Amniotic epithelial cell (primary cell): ENCODE results near the gene CACUL1.
"Not testable (repeated sequence)": the region's sequence is repeated elsewhere in the genome, so short reads cannot be mapped to it uniquely, and the experiment has no call there.

Experiments
- DNase-seq: peaks from one replicate; pipeline ENCODE4 v3.0.0-alpha.2; 2010; ENCODE audit warnings: low read depth

The CACUL1 gene

DNA sequence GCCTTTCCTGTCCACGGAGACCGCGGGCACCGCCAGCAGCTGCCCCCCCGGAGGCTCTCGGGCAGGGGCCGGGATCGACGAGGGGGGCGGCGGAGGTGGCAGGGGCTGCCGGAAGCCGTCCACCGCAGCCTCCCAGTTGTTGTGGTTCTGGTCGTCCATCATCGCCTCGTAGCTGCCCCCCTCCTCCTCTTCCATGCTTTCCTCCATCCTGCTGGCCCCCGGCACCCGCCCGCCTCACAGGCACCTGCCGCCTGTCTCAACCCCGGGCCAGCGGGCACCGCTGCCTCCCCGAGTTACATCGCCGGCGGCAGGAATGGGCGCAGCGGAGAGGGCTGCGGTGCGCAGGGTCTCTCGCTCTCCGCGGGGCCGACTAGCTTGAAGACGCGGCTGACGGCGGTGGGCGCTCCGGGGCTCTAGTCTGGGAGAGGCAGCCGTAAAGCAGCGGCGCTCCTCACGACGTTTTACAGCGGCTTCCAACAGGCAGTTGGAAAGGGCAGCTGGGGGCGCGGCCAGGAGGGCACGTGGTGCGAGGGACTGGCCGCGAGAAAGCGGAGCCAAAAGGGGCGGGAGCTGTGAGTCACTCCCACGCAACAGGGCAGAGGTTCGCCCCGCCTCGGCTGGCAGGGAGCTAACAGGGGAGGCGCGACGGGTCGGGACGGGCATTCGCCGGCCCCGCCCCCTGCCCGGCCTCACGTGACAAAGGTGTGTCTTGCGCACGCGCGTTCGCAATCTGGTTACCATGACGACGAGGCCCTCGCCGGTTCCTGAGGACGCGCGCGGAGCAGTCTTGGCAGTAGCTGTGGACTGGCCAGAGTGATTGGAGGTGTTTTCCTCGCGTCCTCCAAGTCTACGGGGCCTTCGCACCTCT is at the start of gene CACUL1:
TSS of gene CACUL1 (minus strand) at position 415 of the 868 bp plus-strand sequence. CDS start at position 207, 208 bp downstream.
- peak; percentile 99 for DNase-seq

DNA sequence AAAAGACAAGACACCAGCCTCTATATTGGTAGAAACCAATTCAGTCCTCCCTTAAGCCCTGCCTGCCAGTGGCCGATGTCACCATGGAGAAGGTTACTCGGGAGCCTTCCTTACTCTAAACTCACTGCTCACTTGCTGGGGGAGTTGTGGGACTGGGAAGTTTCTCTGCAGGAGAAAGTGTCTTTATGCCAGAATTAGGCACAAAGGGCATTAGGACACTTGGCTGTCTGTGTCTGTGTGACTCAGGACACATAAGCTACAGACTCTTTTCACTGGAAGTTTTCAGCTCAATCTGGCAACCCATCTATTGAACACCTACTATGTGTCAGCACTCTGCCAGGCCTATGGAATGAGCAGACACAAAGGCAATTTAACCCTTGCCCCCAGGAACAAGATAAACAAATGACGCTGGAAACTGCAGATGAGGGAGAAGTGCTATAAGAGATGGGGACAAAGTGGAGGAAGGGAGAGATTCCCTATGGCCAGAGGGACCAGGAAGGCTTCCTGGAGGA is 49.5 kb upstream of the CACUL1 start:
- DNase-seq: no peak

DNA sequence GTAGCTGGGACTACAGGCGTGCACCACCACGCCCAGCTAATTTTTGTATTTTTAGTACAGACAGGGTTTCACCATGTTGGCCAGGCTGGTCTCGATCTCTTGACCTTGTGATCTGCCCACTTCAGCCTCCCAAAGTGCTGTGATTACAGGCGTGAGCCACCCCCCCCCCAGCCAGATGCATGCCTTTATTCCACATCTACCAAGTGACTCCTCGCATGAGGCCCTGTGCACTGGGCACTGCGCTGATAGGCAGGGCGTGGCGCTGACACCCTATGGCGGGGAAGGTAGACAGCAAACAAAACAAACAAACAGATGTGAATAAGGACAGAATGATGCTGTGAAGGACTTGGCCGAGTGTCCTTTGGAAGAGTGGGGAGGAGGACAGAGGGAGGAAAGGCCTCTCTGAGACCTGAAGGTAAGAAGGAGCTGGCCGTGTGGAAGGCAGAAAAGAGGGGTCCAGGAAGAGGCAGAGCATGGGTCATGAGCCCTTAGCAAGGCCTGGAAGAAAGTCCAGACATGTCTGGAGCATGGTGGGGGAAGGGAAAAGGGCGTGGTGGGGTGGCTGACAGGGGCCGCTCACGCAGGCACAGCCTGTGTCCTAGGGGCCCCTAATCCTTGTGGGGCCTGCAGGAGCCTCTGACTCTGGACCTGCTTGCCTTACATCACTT is 47.5 kb upstream of the CACUL1 start:
- no peak for DNase-seq

DNA sequence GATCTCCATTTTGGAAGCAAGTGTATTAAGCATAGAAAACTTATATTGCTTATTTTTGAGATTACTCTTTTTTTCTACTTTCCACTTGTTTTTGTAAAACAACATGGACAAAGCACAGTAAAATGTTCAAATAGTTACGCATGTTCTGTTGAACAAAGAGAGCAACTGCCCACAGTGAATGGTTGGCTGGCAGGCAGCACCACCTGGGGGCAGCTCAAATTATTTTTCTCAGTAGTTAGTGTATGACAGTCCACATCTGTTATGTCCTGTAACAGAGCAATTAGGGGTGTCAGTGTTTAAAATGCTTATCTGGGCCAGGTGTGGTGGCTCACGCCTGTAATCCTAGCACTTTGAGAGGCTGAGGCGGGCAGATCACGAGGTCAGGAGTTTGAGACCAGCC is 46.1 kb upstream of the CACUL1 start:
- peak; percentile 15 for DNase-seq

DNA sequence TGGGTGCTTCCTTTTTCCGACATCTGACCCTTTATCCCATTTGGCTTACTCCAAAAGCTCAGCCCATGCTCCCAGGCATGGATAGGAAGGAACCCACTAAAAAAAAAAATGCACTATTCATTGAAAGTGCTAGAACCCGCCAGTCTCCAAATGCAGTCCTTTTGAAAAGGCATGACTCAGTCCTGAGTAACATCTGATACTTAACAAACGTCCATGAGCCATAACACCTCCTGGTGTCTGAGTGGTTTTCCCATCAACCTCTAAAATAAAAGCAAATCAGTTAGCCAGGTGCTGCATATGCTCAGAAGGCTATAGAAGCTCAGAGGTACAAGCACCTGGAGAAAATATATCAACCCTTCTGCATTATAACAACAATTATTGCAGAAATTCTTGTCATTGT is 45.0 kb upstream of the CACUL1 start:
- DNase-seq: peak; percentile 42

DNA sequence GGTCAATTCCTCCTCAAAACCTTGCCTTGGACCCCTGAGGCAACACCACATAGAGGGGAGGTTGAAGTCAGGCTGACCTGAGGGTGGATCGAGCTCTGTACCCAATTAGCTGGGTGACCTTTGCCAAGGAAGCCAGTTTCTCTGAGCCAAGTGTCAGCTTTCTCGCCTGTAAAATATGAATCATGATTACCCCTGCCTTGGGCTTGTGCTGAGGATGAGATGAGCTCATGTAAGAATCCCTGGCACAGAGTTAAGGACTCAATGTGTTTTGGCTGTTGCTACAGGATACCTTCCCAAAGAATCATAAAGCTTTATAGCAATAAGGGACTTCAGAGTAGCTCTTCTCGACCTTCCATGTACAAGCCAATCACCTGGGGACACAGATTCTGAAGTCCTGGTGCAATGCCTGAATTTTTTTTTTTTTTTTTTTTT is 43.5 kb upstream of the CACUL1 start:
- peak; percentile 22 for DNase-seq

DNA sequence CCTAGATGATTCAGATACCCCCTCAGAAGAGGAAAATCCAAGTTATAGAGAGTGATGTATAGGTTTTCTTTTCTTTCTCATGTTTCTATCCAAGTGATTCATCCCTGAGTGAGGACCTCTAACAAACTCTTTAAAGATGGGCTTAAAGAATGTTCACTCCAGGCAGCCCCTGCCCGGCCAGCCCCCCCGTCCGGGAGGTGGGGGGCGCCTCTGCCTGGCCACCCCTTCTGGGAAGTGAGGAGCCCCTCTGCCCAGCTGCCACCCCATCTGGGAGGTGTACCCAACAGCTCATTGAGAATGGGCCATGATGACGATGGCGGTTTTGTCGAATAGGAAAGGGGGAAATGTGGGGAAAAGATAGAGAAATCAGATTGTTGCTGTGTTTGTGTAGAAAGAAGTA is 40.2 kb upstream of the CACUL1 start:
- DNase-seq: not testable (repeated sequence)

DNA sequence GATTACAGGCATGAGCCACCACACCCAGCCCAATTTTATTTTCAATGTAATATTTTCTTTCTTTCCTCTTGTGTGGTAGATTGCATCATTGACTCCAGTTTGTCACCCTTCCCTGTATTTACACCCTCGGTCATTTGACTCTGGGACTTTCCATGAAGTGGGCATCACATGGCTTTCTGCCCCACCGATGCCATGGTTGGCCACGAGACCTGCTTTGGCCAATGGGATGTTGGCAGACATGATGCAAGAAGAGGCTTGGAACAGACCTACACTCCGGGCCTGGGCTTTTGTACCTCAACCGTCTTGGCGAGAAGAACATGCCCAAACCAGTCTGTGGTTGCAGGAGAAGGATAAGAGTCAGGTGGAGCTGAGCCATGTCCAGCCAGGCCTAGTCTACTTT is 38.8 kb upstream of the CACUL1 start:
- no peak for DNase-seq

DNA sequence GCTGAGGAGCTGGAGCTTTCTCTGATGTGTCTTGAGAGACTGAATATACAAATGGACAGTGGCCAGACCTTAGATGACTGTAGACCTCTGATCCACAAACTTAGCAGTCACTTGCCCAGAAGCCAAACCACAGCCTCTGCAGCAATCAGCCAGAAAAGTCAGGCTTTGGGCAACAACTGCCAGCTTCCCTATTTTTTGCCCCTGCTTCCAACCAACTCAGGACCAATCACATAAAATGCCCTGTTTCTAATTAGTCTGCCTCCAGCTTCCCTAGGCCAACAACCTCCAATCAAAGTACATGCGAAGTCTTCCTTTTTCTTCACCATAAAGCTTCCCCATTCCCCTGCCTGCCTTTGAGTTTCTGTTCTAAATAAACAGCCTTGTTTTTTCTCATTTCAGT is 37.8 kb upstream of the CACUL1 start:
- DNase-seq: peak; percentile 27

DNA sequence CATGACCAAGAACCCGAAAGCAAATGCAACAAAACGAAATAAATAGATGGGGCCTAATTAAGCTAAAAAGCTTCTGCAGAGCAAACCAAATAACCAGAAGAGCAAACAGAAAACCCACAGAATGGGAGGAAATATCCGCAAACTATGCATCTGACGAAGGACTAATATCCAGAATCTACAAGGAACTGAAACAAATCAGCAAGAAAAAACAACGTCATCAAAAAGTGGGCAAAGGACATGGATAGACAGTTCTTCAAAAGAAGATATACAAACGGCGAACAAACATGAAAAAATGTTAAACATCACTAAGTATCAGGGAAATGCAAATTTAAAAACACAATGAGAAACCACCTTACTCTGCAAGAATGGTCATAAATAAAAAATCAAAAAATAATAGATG is 35.3 kb upstream of the CACUL1 start:
- no peak for DNase-seq

DNA sequence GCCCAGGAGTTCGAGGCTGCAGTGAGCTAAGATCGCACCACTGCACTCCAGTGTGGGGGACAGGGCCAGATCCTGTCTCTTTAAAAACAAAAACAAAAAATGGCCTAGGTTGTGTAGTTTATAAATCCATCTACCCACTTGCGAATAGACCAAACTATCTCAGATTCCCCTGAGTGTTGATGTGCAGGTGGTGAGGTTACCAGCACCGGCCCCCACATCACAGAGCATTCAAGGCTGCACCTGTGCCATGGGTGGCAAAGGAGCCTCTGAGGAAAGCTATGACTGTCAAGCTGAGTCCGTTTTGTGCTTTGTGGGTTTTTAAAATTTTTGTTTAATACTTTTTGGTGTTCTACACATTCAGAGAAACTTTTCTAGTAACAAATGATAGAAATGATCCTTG is 30.8 kb upstream of the CACUL1 start:
- DNase-seq: no peak

DNA sequence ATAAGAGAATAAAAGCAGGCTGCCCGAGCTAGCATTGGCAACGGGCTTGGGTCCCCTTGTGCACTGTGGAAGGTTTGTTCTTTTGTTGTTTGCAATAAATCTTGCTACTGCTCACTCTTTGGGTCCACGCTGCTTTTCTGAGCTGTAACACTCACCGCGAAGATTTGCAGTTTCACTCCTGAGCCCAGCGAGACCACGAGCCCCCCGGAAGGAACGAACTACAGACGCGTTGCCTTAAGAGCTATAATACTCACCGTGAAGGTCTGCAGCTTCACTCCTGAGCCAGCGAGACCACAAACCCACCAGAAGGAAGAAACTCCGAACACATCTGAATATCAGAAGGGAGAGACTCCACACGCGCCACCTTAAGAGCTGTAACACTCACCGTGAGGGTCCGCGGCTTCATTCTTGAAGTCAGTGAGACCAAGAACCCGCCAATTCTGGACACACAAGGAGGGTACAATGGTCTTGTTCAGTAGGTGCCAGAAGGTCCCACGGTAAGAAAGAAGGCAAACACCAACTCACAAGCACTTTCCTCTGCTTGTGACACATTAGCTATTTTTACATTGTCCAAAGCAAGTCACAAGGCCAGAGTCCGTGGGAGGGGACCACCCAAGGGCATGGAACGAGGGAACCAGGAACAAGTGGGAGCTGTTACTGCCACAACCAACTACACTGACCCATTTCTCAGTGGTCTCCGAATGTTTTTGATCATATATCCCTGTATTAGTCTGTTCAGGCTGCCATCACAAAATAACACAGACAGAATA is 29.2 kb upstream of the CACUL1 start:
- DNase-seq: no peak

DNA sequence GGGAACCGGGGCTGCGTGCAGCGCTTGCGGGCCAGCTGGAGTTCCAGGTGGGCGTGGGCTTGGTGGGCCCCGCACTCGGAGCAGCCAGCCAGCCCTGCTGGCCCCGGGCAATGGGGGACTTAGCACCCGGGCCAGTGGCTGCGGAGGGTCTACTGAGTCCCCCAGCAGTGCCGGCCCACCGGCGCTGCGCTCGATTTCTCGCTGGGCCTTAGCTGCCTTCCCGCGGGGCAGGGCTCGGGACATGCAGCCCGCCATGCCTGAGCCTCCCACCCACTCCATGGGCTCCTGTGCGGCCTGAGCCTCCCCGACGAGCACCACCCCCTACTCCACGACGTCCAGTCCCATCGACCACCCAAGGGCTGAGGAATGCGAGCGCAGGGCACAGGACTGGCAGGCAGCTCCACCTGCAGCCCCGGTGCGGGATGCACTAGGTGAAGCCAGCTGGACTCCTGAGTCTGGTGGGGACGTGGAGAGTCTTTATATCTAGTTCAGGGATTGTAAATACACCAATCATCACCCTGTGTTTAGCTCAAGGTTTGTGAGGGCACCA is 28.2 kb upstream of the CACUL1 start:
- not testable (repeated sequence) for DNase-seq

DNA sequence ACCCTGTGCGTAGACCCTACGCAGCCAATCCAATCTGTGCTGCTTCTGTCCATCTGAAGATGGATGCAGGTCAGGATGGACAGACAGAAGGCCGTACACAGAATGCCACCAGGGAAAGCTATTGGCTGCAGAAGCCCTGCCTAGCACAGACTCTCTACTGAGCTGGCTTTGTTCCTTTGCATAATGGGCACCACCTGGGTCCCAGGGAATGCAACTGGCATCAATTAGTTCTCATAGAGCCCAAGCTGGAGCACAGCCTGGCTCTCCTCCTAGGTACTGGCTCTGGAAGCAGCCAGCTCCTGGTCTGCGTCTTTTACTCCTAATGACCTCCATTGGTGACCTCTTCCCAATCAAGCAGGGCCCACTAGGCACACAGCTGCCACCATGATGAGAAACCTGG is 26.8 kb upstream of the CACUL1 start:
- DNase-seq: no peak

DNA sequence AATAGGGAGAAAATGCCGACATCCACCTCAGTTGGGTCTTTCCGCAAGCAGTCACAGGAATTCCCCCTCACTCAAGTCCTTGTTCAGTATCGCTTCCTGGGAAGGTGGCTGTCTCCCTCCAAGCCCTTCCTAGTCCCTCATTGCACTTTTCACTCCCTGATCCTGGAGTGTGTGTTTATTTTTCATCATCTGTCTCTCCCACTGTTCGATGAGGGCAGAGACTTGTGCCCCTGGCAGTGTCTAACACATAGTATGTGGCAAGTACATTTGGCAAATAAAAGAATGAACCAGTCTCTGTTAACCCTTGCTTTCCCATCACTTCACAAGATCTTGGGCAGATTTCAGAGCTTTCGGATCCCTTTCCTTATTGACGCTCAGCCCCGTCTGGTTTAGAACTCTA is 24.0 kb upstream of the CACUL1 start:
- no peak for DNase-seq

DNA sequence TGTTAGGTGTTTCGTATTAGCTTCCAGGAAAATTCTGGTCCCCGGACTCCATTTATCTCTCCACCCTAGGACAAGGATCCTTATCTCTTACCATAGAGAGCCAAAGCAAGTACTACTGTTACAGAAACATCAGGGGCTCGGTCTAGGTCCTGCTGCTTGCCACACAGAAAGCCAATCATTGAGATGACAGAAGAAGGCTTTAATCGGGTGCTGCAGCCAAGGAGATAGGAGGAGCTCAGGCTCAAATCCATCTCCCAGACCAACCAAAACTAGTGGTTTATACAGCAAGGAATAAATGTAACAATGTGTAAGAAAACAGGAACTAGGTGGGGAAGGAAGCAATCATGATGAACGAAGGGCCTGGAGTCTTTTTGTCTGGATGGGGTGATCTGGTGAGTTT is 22.2 kb upstream of the CACUL1 start:
- no peak for DNase-seq

DNA sequence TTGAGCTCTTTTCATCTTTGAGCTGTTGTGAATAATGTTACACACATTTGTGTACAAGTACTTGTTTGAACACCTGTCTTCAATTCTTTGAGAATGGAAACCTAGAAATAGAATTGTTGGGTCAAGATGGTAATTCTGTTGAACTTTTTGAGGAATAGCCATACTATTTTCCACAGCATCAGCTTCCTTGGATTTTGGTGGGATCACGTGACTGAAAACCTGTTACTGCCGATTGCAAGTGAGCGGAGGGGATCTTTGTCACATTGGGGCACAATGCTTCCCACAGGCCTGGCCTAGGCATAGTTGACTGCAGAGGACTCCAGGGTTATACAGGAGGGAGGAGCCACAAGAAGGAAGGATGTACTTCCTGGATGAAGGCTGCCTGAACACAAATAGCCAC is 21.3 kb upstream of the CACUL1 start:
- DNase-seq: no peak

DNA sequence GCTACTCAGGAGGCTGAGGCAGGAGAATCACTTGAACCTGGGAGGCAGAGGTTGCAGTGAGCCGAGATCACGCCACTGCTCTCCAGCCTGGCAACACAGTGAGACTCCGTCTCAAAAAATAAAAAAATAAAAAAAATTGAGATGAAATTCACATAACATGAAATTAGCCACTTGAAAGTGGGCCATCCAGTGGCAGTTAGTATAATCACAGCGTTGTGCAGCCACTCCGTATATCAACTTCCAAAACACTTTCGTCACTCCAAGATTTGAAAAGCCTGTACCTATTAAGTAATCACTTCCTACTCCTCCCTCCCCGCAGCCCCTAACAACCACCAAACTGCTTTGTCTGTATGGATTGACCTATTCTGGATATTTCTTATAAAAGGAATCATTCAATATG is 20.7 kb upstream of the CACUL1 start:
- no peak for DNase-seq

DNA sequence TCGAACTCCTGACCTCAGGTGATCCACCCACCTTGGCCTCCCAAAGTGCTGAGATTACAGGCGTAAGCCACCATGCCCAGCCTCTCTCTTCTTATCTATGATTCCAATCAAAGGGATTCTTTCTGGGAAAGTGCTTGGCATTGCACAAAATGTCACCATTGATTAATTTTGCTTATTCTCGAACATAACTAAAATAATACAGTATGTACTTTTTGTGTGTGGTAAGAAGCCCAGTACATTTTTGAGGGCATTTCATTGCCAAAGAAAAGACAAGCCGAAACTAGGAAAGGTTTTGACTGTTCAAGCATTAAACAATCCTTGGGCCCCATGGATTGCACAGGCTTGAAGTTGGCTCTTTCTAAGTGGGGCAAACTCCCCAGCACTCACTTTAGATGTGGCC is 18.3 kb upstream of the CACUL1 start:
- peak; percentile 72 for DNase-seq

DNA sequence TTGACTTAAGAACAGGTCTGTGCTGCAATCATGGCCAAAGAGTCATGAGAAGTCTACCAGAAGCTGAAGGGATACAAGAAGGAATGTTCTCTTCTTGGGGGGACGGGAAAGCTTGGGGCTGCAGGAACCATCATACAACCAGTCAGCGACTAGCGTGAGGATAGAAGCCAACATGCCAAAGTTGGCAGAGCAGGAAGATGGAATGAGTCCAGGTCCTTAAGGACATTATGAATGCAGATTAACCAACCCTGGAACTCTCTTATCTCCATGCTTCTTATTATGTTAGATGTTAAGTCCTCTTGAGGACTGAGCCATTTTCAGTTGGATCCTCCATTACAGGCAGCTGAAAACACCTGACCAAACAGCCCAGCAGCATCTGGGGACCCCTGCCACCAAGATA is 17.2 kb upstream of the CACUL1 start:
- no peak for DNase-seq

DNA sequence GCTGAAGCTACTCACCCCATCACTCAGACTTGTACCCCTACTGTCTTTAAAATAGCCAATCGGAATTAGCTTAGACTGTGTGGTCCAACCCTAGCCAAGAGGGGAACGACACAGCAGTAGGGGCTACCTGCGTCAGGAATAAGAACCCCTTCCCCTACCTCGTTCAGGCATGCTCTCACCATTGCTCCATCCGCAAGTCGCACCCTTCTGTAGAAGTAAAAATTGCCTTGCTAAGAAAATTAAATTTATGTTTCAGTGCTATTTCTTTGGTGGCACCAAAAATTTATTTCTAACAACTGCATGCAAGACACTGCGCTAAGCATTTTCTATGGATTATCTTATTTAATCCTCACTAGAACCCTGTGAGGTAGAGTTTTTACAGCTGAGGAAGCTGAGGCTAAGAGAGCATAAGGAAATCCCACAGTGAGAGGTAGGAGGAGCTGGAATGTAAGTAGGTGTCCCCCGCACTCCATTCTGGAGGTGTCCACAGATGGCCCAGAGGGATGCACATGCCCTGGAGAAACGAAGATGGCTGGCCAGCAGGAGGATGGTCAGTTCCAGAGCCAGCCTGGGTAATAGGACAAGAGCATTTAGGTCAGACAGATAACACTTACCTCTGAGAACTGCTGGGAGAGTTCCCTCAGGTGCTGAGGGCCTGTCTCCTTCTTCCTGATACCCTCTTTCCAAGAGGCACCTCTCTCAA is 15.3 kb upstream of the CACUL1 start:
- DNase-seq: no peak
